Right lobe of liver (tissue), 4 donors: ENCODE data around the gene OSBPL2.

Source experiments
- CTCF ChIP-seq, 4 donors: fragments of 200-600 bp in 3 of 4; fragments of 450-650 bp in 1 of 4; IDR thresholded peaks; one replicate each; pipeline versions ENCODE4 v1.5.1 to v1.8.0; 2016 to 2022; ENCODE audit warnings: antibody characterized with exemption in 4 of 4, mild to moderate bottlenecking in 2 of 4
- POLR2A ChIP-seq: fragments of 450-650 bp; IDR thresholded peaks from one replicate; pipeline ENCODE4 v1.6.1; 2017; ENCODE audit warnings: antibody characterized with exemption, mild to moderate bottlenecking
- donor health status: DM: no; HTN: no; CAD: no.
- donor health status: DM: no; HTN: no; CAD: no.
- donor health status: DM: no; HTN: yes; CAD: no.

GRCh38 chr20:62214067-62214466, 24.3 kb upstream of the OSBPL2 start:
- no peak for TF ChIP-seq CTCF (IDR thresholded peaks at IDR 0.05)
- TF ChIP-seq POLR2A, result no peak
